Activated naive CD4-positive, alpha-beta T cell treated with Interleukin-2 at 50 U/mL for 16 hours (primary cell): ENCODE data around the gene KLHL9.

Source experiments
- DNase-seq: peaks from one replicate; pipeline ENCODE4 v3.0.0-alpha.2; 2020

The KLHL9 gene

GRCh38 chr9:21317956-21318923, 17.0 kb downstream of the KLHL9 start:
- DNase-seq, result peak; percentile 22

GRCh38 chr9:21316860-21317259, 18.3 kb downstream of the KLHL9 start:
- DNase-seq, result no peak

GRCh38 chr9:21316032-21316842, 19.0 kb downstream of the KLHL9 start:
- no peak for DNase-seq

- DNase-seq, result no peak
Measured at GRCh38 chr9:21314152-21314551, 21.1 kb downstream of the KLHL9 start.

GRCh38 chr9:21311889-21312288, 23.3 kb downstream of the KLHL9 start:
- DNase-seq, result no peak

GRCh38 chr9:21305213-21305612, 30.0 kb downstream of the KLHL9 start, which contains the start of gene IFNA5:
Gene IFNA5 (minus strand): TSS chr9:21305313. CDS start chr9:21305256, 57 bp downstream.
- DNase-seq, result no peak

- no peak for DNase-seq
Measured at GRCh38 chr9:21295992-21296391, 39.2 kb downstream of the KLHL9 start.

- no peak for DNase-seq
Measured at GRCh38 chr9:21294904-21295538, 40.2 kb downstream of the KLHL9 start.

GRCh38 chr9:21294364-21294774, 40.8 kb downstream of the KLHL9 start:
- DNase-seq, result no peak

GRCh38 chr9:21289848-21290247, 45.4 kb downstream of the KLHL9 start:
- no peak for DNase-seq

GRCh38 chr9:21287280-21287679, 47.9 kb downstream of the KLHL9 start:
- no peak for DNase-seq

GRCh38 chr9:21286659-21287058, 48.5 kb downstream of the KLHL9 start:
- no peak for DNase-seq

GRCh38 chr9:21286099-21286498, 49.1 kb downstream of the KLHL9 start:
- no peak for DNase-seq

- no peak for DNase-seq
Measured at GRCh38 chr9:21281275-21281674, 53.9 kb downstream of the KLHL9 start.
